HG02970 (cell line): ENCODE measurements around the gene CHST6.
"Not testable (repeated sequence)": the region's sequence is repeated elsewhere in the genome, so short reads cannot be mapped to it uniquely, and the experiment has no call there.

ENCODE experiments used
- ATAC-seq: cut with Tn5 transposase; IDR thresholded peaks from one replicate; pipeline ENCODE4 v1.9.1; 2021; ENCODE audit warnings: mild to moderate bottlenecking, moderate library complexity, moderate number of reproducible peaks; ENCODE audit not compliant: unreplicated experiment, low FRiP score

The CHST6 gene

DNA sequence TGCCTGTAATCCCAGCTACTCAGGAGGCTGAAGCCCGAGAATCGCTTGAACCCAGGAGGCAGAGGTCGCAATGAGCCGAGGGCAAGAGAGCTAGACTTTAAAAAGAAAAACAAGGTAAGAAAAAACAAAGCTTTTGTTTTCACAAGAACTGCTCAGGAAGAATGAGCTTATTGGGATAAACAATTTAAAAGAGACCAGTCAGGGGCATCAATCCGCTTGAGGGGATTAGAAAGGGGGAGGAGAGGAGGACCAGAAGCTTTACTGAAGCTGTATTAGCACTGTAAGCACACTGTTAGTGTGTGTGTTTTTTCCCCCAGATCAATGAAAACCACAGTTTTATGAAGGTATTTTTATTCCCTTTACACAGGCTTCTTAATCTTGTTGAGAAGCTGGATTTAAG is 39.6 kb downstream of the CHST6 start:
- ATAC-seq: no peak

DNA sequence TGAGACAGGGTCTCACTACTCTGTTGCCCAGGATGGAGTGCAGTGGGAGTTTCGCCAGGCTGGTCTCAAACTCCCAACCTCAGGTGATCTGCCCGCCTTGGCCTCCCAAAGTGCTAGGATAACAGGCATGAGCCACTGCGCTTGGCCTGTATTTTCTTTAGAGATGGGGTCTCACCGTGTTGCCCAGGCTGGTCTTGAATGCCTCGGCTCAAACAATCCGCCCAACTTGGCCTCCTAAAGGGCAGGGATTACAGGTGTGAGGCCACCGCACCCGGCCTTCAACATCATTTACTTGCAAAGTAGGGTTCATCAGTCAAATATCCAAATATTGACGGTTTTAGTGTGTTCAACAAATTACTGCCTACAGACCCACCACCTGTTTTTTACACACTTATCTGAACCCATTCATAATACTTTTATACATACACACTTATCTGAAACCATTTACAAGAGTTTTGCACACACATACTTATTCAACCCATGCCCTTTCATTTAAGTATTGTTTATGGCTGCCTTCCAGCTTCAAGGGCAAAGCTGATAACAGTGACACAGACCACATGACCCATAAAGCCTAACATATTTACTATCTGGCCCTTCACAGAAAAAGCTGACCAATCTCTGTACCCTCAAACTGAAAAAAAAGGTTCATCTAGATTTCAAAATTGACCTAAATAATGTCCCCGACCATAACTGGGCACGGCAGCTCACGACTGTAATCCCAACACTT is 42.6 kb downstream of the CHST6 start:
- ATAC-seq: no peak

DNA sequence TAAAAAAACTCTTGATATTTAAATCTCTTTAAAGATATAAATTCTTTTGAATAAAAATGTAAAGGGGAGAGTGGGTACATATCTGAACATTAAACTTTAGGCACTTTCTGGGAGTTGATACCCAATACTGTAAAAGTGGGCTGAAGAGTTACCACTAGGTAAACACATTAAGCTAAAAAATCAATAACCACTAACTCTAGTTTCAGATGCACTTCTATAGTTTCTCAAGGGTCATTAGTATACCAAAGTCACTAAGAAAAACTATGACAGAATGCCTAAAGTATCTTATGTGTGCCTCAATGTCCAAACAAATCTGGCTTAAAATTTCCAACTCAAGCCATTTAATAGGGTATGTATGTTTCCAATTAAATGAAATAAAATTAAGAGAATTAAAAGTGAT is 48.8 kb downstream of the CHST6 start:
- no peak for ATAC-seq

DNA sequence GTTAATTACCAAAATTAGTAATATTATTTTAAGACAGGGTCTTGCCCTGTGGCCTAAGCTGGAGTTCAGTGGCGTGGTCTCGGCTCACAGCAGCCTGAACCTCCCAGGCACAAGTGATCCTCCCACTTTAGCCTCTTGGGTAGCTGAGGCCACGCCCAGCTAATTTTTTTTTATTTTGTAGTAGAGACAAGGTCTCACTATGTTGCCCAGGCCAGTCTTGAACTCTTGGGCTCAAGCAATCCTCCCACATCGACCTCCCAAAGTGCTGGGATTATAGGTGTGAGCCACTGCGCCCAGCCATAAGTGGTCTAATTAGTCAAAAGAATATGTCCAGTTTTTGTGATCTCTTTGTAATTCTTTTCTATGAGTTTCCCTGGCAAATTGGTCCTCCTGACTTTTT is 49.9 kb downstream of the CHST6 start:
- ATAC-seq: no peak

GRCh38 chr16:75443298-75443697 is 51.9 kb downstream of the CHST6 start:
- no peak for ATAC-seq

DNA sequence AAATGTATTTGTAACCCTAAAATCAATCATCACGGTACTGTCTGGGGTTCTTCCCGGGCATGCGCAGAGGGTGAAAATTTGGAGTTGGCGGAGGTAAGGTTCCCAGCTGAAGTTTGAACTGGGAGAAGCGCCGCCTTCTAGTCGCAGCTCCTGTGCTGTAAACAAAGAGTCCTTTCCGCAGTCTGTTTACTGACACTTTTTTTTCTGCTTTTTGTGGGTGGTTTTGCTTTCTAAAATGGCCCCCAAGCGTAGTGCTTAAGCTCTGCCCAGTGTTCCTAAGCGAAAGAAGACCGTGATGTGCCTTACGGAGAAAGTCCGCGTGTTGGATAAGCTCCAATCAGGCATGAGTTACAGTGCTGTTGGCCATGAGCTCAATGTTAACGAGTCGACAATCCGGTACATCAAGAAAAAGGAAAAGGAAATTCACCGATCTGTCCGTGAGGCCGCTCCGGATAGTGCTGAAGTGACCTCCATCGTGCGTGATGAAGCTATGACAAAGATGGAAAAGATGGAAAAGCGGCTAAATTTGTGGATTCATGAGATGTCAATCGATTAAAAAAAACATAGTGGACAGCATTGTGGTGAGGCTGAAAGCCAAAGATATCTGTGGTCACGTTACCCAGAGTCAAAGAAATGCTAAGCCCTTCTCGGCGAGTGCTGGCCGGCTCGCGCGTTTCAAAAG is 61.4 kb downstream of the CHST6 start:
- peak; percentile 52 for ATAC-seq

DNA sequence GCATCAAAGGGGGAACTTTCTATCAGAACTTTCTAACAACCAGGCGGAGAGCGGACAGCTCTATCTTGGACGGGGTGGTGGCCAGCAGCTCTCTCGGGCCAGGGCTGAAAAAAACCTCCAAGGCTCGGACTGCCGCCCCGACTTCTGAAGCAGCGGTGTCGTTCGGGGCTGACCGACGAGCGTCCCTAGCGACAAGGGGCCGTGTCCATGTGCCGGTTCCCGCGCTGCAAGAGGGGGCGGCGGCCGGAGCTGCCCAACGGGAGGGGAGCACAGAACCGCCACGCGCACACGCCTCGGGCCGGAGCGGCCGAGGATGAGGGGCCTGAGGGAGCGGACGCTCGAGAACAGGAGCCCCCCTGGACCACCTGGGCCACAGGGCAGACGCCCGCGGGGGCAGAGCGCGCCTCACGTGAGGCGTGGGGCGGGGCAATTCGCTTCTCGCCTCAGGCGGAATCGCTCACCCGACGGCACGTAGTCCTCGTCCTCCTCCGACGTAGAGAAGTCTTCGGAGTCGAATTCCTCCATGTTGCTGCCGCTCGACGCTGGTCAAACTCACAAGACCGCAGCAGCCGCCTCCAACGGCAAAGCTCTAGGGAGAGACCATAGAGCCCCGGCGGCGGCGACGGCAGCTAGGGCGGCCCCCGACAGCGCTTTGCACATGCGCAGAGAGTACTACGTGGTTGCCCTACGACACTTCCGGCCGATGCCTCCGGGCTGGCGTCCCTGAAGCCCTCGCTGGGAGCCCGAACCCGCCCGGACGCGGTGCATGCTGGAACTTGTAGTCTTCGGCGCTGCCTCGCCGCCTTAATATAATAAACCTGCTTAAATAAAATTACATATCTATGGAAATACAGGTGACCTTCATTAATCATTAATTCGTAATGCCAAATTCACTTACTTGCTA is 62.2 kb downstream of the CHST6 start, which contains the start of gene CFDP1:
Gene CFDP1, minus strand, starts transcription at position 676 of the 904 bp plus-strand sequence. Its CDS starts 151 bp downstream, at position 525.
- peak; percentile 93 for ATAC-seq

DNA sequence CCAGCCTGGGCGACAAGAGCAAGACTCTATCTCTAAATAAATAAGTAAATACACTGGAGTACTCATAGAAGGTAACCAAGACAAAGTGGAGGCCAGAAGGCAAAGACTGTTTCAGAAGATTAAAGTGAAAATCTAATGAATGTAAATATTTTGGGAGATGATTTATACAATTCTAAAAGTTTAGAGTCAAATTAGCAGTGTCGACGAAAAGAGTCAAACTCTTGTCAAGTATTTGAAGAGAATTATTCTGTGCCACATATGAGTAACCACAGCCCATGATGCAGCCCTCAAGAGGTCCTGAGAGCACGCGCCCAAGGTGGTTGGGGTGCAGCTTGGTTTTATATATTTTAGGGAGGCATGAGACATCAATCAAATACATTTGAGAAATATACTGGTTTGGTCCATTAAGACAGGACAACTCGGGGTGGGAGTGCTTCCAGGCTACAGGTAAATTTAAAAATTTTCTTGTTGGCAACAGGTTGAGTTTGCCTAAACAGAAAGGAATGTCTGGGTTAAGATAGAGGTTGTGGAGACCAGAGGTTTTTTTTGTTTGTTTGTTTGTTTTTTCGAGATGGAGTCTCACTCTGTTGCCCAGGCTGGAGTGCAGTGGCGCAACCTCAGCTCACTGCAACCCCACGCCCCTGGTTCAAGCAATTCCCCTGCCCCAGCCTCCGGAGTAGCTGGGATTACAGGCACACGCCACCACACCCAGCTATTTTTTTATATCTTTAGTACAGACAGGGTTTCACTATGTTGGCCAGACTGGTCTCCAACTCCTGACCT is 65.4 kb downstream of the CHST6 start:
- ATAC-seq: no peak

DNA sequence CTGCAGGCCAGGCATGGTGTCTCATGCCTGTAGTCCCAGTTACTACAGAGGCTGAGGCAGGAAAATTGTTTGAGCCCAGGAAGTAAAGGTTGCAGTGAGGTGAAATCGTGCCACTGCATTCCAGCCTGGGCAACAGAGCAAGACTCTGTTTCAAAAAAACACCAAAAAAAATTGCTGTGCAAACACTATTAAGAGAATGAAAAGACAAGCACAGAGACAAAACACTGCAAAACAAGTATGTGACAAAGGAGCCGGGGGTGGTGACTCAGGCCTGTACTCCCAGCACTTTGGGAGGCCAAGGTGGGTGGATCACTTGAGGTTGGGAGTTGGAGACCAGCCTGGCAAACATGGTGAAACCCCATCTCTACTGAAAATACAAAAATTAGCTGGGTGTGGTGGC is 68.7 kb downstream of the CHST6 start:
- not testable (repeated sequence) for ATAC-seq

DNA sequence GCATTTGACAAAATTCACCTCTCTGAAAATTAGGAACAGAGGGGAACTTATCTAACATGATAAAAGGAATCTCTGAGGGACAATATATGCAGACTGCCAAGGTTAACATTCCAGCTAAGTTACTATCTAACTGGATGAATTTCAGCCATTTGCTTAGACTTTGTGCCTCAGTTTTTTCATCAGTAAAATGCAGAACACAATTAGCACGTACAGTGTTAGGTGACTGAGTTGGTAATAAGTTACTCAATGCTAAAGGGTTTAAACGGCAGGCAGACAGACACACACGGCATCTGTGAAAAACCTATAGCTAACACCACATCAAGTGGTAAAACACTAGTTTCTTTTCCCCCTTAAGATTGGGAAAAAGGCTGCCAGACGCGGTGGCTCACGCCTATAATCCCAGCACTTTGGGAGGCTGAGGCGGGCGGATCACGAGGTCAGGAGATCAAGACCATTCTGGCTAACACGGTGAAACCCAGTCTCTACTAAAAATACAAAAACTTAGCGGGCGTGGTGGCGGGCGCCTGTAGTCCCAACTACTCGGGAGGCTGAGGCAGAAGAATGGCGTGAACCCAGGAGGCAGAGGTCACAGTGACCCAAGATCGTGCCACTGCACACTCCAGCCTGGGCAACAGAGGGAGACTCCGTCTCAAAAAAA is 71.0 kb downstream of the CHST6 start:
- ATAC-seq: not testable (repeated sequence)

GRCh38 chr16:75423723-75424104 is 71.5 kb downstream of the CHST6 start:
- ATAC-seq: no peak
